ENCODE data around the gene MTOR.

GRCh38 chr1:11116318-11116717 is 146.0 kb downstream of the MTOR start:
- TF ChIP-seq POLR2AphosphoS5 (IDR thresholded peaks at IDR 0.05; ENCODE audit: borderline replicate concordance, low read depth, low read length): no peak
- no peak for TF ChIP-seq EZH2 (IDR thresholded peaks at IDR 0.05)
- TF ChIP-seq FOXP2 (optimal IDR thresholded peaks at IDR 0.05; ENCODE audit: control extremely low read depth, extremely low read length, insufficient read depth): no peak
